Measurements from ENCODE around the gene GALNT18.

GALNT18 gene

GRCh38 chr11:11520231-11521015, 101.4 kb downstream of the GALNT18 start:
- H3K4me3 Mint-ChIP-seq: no peak overlapping the region
- peaks cover 13% of the 10 kb centered on the region for H3K4me1 Mint-ChIP-seq
- H3K27me3 Mint-ChIP-seq: no peaks in the 10 kb centered on the region
- no peak for DNase-seq
- peak; percentile 40 for ATAC-seq
- no peaks in the 10 kb centered on the region for H3K9me3 Mint-ChIP-seq
- H3K27ac Mint-ChIP-seq: peak overlapping the region in 1 of 2 donors; percentile 82

GRCh38 chr11:11519184-11519583, 102.6 kb downstream of the GALNT18 start:
- no peak for DNase-seq
- H3K27ac Mint-ChIP-seq: no peak overlapping the region
- ATAC-seq: no peak
- H3K9me3 Mint-ChIP-seq: no peaks in the 10 kb centered on the region
- H3K4me1 Mint-ChIP-seq: peaks cover 13% of the 10 kb centered on the region
- H3K27me3 Mint-ChIP-seq: no peaks in the 10 kb centered on the region
- H3K4me3 Mint-ChIP-seq: no peak overlapping the region

- no peak overlapping the region for H3K27ac Mint-ChIP-seq
- H3K4me1 Mint-ChIP-seq: no peaks in the 10 kb centered on the region
- H3K4me3 Mint-ChIP-seq: no peak overlapping the region
- DNase-seq (no peak), ATAC-seq (no peak)
- no peaks in the 10 kb centered on the region for H3K27me3 Mint-ChIP-seq
- H3K9me3 Mint-ChIP-seq: no peaks in the 10 kb centered on the region
These were observed 107.6 kb downstream of the GALNT18 start for GRCh38 chr11:11514246-11514645.

DNA sequence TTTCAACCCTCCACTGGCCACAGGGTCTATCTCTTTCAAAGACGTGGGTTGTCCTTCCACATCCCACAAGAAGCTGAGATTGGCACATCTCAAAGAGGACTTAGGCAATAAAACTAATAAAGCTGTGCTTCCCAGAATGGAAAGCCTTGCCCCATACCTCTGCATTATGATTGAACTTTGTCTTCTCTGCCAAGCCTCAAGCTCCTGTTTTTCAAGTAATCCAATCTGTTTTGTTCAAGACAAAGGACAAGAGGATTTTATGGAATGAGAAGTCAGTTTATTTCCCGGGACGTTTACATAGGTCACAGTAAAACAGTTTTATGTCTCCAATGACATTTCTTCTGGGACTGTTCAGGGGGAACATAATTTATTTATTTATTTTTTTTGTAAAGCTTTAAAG, 108.4 kb downstream of the GALNT18 start:
- Mint-ChIP-seq H3K27ac (no peak overlapping the region), H3K4me3 (no peak overlapping the region), H3K4me1 (no peaks in the 10 kb centered on the region), H3K9me3 (no peaks in the 10 kb centered on the region), H3K27me3 (no peaks in the 10 kb centered on the region)
- DNase-seq (no peak), ATAC-seq (no peak)

GRCh38 chr11:11512929-11513328, 108.9 kb downstream of the GALNT18 start:
- no peak overlapping the region for H3K27ac Mint-ChIP-seq
- H3K27me3 Mint-ChIP-seq: peaks cover 3% of the 10 kb centered on the region
- no peaks in the 10 kb centered on the region for H3K4me1 Mint-ChIP-seq
- H3K9me3 Mint-ChIP-seq: no peaks in the 10 kb centered on the region
- ATAC-seq: no peak
- no peak for DNase-seq
- no peak overlapping the region for H3K4me3 Mint-ChIP-seq

- ATAC-seq (no peak), DNase-seq (no peak)
- Mint-ChIP-seq H3K9me3 (no peaks in the 10 kb centered on the region), H3K4me1 (no peaks in the 10 kb centered on the region), H3K27me3 (peaks cover 7% of the 10 kb centered on the region), H3K27ac (no peak overlapping the region), H3K4me3 (no peak overlapping the region)
These were observed 109.3 kb downstream of the GALNT18 start for GRCh38 chr11:11512502-11512901.

GRCh38 chr11:11512090-11512489, 109.7 kb downstream of the GALNT18 start:
- Mint-ChIP-seq H3K27me3 (peaks cover 7% of the 10 kb centered on the region), H3K27ac (no peak overlapping the region), H3K9me3 (no peaks in the 10 kb centered on the region), H3K4me1 (no peaks in the 10 kb centered on the region), H3K4me3 (no peak overlapping the region)
- no peak for DNase-seq
- no peak for ATAC-seq

GRCh38 chr11:11510939-11511338, 110.9 kb downstream of the GALNT18 start:
- Mint-ChIP-seq H3K27me3 (peaks cover 7% of the 10 kb centered on the region), H3K4me3 (no peak overlapping the region), H3K27ac (no peak overlapping the region), H3K4me1 (no peaks in the 10 kb centered on the region), H3K9me3 (no peaks in the 10 kb centered on the region)
- DNase-seq (no peak), ATAC-seq (no peak)

DNA sequence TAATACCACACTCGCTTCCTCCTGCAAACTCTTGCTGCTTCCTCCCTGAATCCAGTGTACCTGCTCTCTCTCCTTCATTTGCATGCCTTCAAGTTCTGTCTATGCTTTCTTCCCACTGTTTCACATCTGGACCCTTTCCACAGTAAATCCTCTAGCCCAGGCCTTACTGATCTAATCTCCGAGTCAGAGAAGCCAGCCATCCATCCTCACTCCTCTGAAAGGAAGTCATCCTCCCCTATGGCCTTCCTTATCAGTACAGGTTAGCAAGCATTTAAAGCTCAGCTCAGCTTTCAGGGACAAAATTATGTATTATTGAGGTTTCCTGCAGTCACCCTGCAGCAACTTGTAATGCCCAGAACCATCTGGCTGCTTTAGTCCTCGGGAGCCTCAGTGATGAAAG, 116.1 kb downstream of the GALNT18 start:
- H3K27ac Mint-ChIP-seq: no peak overlapping the region
- DNase-seq (no peak), ATAC-seq (no peak)
- no peaks in the 10 kb centered on the region for H3K9me3 Mint-ChIP-seq
- no peaks in the 10 kb centered on the region for H3K4me1 Mint-ChIP-seq
- H3K4me3 Mint-ChIP-seq: no peak overlapping the region
- peaks cover 7% of the 10 kb centered on the region for H3K27me3 Mint-ChIP-seq

- DNase-seq (no peak), ATAC-seq (no peak)
- no peaks in the 10 kb centered on the region for H3K9me3 Mint-ChIP-seq
- no peak overlapping the region for H3K4me3 Mint-ChIP-seq
- peaks cover 7% of the 10 kb centered on the region for H3K27me3 Mint-ChIP-seq
- no peak overlapping the region for H3K27ac Mint-ChIP-seq
- no peaks in the 10 kb centered on the region for H3K4me1 Mint-ChIP-seq
These were observed 116.6 kb downstream of the GALNT18 start for GRCh38 chr11:11505190-11505589.

DNA sequence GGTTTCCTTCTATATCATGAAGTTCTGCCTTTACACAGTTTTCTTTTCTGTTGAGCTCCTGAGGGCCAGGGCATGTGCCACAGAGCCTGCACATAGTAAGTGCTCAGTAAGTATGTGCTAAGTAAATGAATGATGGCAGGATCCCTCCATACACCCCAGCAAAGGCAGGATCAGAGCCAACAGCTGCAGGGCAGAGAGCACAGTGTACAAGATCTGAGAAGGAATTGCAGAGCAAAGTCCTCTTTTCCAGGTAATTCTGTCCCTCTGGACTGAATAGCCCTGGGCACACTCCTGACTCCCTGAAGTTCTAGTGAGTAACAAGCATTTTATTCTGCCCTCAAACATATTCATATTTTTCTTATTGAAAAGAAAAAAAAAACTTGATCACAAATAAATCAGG, 117.7 kb downstream of the GALNT18 start:
- Mint-ChIP-seq H3K4me1 (no peaks in the 10 kb centered on the region), H3K4me3 (no peak overlapping the region), H3K9me3 (no peaks in the 10 kb centered on the region), H3K27me3 (peaks cover 7% of the 10 kb centered on the region), H3K27ac (no peak overlapping the region)
- DNase-seq (no peak), ATAC-seq (no peak)

- ATAC-seq (no peak), DNase-seq (no peak)
- H3K9me3 Mint-ChIP-seq: no peaks in the 10 kb centered on the region
- H3K4me3 Mint-ChIP-seq: no peak overlapping the region
- no peak overlapping the region for H3K27ac Mint-ChIP-seq
- H3K4me1 Mint-ChIP-seq: no peaks in the 10 kb centered on the region
- no peaks in the 10 kb centered on the region for H3K27me3 Mint-ChIP-seq
These were observed 119.4 kb downstream of the GALNT18 start for GRCh38 chr11:11502263-11502861.

DNA sequence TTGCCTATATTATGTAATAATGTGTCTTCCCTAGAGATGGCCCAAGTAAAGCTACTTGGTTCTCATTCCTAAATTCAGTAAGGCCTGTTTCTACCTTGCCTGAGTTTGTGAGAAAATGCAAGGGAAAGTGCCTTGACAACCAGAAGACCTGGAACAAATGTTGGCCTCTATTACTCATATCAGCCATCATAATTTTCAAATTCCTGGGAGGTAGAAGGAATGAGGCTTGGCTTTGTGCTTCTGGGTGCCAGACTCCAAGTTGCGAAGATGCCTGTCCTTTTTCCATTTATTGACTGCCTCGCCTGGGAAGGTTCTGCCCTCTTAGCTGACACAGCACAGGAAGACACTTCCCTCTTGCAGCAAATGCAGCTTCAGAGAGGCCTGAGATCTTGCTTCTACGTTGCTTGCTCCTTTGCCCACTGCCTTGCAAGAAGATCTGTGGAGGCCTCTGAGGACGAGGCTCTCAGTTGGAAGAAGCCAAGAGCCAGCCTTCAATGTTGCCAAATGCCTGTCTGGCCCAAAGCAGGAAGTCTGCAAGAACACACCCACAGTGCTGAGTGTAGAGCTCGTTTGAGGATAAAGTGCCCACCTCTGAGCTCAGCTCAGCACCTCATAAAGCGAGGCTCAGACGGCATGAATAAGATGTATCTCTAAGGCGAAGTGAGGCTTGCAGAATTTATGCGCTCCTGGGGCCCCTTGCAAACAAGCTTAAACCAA, 120.1 kb downstream of the GALNT18 start:
- DNase-seq (no peak), ATAC-seq (no peak)
- H3K9me3 Mint-ChIP-seq: no peaks in the 10 kb centered on the region

GRCh38 chr11:11500744-11501487, 120.9 kb downstream of the GALNT18 start:
- DNase-seq: no peak
- Mint-ChIP-seq H3K4me1 (no peaks in the 10 kb centered on the region), H3K27ac (no peak overlapping the region), H3K4me3 (no peak overlapping the region), H3K27me3 (no peaks in the 10 kb centered on the region), H3K9me3 (no peaks in the 10 kb centered on the region)
- ATAC-seq: no peak

More for the DNA sequence above, 120.1 kb downstream of the GALNT18 start:
- Mint-ChIP-seq H3K27ac (peak overlapping the region in 1 of 2 donors; percentile 15), H3K4me1 (no peaks in the 10 kb centered on the region), H3K27me3 (no peaks in the 10 kb centered on the region), H3K4me3 (no peak overlapping the region)

DNA sequence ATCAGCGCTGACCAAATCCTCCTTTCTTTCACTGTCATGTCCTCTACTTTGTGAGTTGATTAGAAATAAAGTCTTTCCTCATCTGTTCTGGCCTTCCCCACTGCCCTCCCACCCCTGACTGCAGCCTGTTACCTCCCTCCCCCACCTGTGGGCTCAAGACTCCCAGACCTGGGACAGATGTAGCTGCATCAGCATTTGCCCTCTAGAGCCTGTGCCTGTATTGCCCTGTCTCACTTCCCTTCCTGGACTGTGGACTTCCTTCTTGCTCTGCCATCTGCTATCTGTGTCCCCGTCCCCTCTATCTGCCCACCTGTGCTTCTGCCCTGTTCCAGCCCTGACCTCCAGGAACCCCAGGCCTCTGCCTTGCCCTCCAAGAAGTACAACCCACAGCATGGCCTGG, 122.5 kb downstream of the GALNT18 start:
- Mint-ChIP-seq H3K27ac (no peak overlapping the region), H3K9me3 (no peaks in the 10 kb centered on the region), H3K4me1 (no peaks in the 10 kb centered on the region), H3K27me3 (peaks cover 8% of the 10 kb centered on the region), H3K4me3 (no peak overlapping the region)
- no peak for DNase-seq
- ATAC-seq: no peak

GRCh38 chr11:11498195-11498594, 123.6 kb downstream of the GALNT18 start:
- ATAC-seq: no peak

More at GRCh38 chr11:11498195-11498594, 123.6 kb downstream of the GALNT18 start:
- Mint-ChIP-seq H3K4me1 (no peaks in the 10 kb centered on the region), H3K9me3 (no peaks in the 10 kb centered on the region), H3K27me3 (peaks cover 8% of the 10 kb centered on the region), H3K4me3 (no peak overlapping the region), H3K27ac (no peak overlapping the region)
- no peak for DNase-seq
